ENCODE results near the gene GIMAP8.

The GIMAP8 gene

DNA sequence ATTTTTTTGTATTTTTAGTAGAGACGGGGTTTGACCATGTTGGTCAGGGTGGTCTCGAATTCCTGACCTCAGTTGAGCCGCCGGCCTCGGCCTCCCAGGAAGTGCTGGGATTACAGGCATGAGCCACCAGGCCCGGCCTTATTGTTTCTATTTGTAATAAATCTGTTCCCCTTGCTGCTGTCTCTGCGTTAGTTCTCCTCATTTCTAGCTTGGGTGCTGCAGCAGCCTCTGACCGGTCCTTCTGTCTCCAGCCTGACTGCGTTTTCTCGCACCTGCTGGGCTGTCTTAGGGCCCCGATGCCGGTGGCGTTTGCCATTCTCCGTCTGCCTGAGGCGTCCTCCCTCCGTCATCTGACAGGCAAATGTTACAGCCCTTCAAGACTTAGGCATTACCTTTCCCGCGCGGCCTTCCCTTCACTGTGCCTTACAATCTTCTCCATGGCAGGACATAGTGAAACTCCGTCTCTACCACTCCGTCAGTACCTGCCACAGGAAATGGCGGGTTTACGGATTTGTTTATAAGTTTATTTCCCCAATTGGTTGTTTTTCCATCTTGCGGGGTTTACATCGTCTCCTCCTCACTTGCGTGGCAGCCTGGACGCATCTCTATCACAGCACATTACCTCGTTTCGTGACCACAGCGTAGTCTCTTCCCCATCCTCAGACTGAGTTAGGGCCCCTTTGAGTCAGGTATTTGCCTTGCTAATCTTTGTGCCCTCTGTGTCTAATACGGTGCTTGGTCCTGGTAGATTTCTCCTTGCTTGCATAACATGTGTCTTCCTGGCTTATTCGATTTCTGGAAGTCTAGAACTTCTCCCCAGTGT, 2.3 kb upstream of the GIMAP8 start:
- H3K4me3 ChIP-seq (ENCODE audit: control insufficient read depth in 1 of 7, extremely low read depth in 1 of 7, insufficient read depth in 4 of 7, low read depth in 2 of 7, low read length in 6 of 7) = peak overlapping the region in 1 of 7 experiments; percentile 24
- no peaks in the 10 kb centered on the region for H3K9me3 ChIP-seq (ENCODE audit: control extremely low read depth in 1 of 5, control insufficient read depth in 4 of 5, insufficient read depth in 2 of 5, low read depth in 1 of 5, low read length in 4 of 5)
- no peaks in the 10 kb centered on the region for H3K36me3 ChIP-seq (ENCODE audit: control insufficient read depth in 4 of 4, insufficient read depth in 4 of 4, low read length in 3 of 4)
- WGBS (ENCODE audit: insufficient coverage) = 80% methylated on average over 31 of the region's 32 CpGs
- no peaks in the 10 kb centered on the region for H3K27me3 ChIP-seq (replicated peaks in 2 of 5; ENCODE audit: control insufficient read depth in 4 of 5, insufficient read depth in 5 of 5, low read length in 4 of 5)
- peaks cover 12 to 85% (median 73%) of the 10 kb centered on the region in 4 experiments for H3K4me1 ChIP-seq (ENCODE audit: control extremely low read depth in 1 of 4, control insufficient read depth in 4 of 4, insufficient read depth in 4 of 4, low read length in 3 of 4)
- DNase-seq = no peak
- POLR2A ChIA-PET = interaction anchor here (1.0 kb wide), 1 partner anchor 307 kb away, joined by 3 read pairs; no protein-coding TSS in a partner anchor
- CTCF ChIA-PET = interaction anchor here (0.8 to 7.5 kb wide), 22 partner anchors 9 to 429 kb away, joined by 3 to 59 read pairs (median 3); partner anchors contain the start of genes GIMAP1 and GIMAP7
- no peak overlapping the region for H3K27ac ChIP-seq (ENCODE audit: insufficient read depth in 1 of 2, low read depth in 1 of 2, low read length in 2 of 2, poor library complexity in 1 of 2, severe bottlenecking in 2 of 2)

DNA sequence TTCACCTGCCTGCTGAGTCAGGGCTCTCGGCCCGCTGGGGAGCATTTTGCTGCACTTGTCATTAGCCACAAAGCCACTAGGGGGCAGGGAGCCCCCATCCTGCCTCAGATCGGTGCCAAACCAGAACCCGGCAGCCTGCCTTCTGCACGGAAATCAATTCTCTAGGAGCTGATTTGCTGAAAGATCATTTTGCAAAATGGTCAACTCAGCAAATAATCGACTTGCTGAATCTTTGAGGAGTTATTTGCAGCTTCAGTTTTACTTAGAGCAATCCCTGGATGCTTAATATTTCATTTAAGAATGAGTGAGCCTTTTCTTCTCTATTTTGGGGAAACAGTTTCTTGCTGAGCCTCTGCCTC, 1.7 kb upstream of the GIMAP8 start:
- WGBS (ENCODE audit: insufficient coverage) = 0% methylated on average over 6 of the region's 6 CpGs
- H3K27ac ChIP-seq (ENCODE audit: insufficient read depth in 1 of 2, low read depth in 1 of 2, low read length in 2 of 2, poor library complexity in 1 of 2, severe bottlenecking in 2 of 2) = no peak overlapping the region

DNA sequence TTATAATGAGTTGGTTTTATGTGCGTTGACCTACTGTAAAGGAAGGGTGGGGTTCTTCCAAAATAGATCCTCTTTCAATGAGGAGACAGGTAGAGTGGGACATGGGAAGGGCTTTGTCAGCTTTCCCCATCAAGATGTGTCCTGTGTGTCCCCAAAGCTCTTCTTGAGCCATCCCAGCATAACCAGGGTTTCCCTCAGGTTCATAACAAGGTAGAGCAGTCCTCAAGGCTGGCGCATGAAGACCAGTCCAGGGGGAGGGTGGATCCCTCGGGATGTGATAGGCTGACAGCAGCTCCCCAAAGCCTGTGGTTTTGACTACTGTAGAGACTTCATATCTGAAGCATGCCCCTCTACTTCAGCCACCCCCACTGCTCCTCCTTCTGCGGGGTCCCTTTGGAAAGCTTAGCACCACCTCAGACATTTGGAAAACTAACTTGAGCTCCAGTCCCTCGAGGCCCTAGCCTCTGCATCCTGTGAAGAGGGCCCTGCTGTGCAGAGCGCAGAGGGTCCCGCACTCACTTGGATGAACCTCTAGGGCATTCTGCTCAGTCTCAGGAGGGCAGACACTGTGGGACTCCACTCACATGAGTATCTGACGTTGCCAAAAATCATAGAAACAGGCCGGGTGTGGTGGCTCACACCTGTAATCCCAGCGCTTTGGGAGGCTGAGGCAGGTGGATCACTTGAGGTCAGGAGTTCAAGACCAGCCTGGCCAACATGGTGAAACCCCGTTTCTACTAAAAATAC, 1.1 kb upstream of the GIMAP8 start:
- Histone ChIP-seq H3K4me1 (ENCODE audit: control extremely low read depth in 1 of 4, control insufficient read depth in 4 of 4, insufficient read depth in 4 of 4, low read length in 3 of 4) (peaks cover 11 to 81% (median 63%) of the 10 kb centered on the region in 4 experiments), H3K27me3 (replicated peaks in 2 of 5; ENCODE audit: control insufficient read depth in 4 of 5, insufficient read depth in 5 of 5, low read length in 4 of 5) (no peaks in the 10 kb centered on the region), H3K27ac (ENCODE audit: insufficient read depth in 1 of 2, low read depth in 1 of 2, low read length in 2 of 2, poor library complexity in 1 of 2, severe bottlenecking in 2 of 2) (no peak overlapping the region), H3K4me3 (ENCODE audit: control insufficient read depth in 1 of 7, extremely low read depth in 1 of 7, insufficient read depth in 4 of 7, low read depth in 2 of 7, low read length in 6 of 7) (peak overlapping the region in 1 of 7 experiments; percentile 11), H3K9me3 (ENCODE audit: control extremely low read depth in 1 of 5, control insufficient read depth in 4 of 5, insufficient read depth in 2 of 5, low read depth in 1 of 5, low read length in 4 of 5) (no peaks in the 10 kb centered on the region), H3K36me3 (ENCODE audit: control insufficient read depth in 4 of 4, insufficient read depth in 4 of 4, low read length in 3 of 4) (peaks cover 0 to 1% (median 0%) of the 10 kb centered on the region in 4 experiments)
- CTCF ChIA-PET = interaction anchor here (0.6 to 7.5 kb wide), 25 partner anchors 11 to 561 kb away, joined by 3 to 59 read pairs (median 3); partner anchors contain the start of genes GIMAP1 and GIMAP7
- no peak for DNase-seq
- POLR2A ChIA-PET = interaction anchor here (0.7 to 1.0 kb wide), 2 partner anchors 227 to 306 kb away, joined by 3 read pairs; no protein-coding TSS in a partner anchor
- 81% methylated on average over 9 of the region's 11 CpGs for WGBS (ENCODE audit: insufficient coverage)

More for the DNA sequence above, 1.7 kb upstream of the GIMAP8 start:
- Histone ChIP-seq H3K27me3 (replicated peaks in 2 of 5; ENCODE audit: control insufficient read depth in 4 of 5, insufficient read depth in 5 of 5, low read length in 4 of 5) (no peaks in the 10 kb centered on the region), H3K36me3 (ENCODE audit: control insufficient read depth in 4 of 4, insufficient read depth in 4 of 4, low read length in 3 of 4) (no peaks in the 10 kb centered on the region), H3K4me3 (ENCODE audit: control insufficient read depth in 1 of 7, extremely low read depth in 1 of 7, insufficient read depth in 4 of 7, low read depth in 2 of 7, low read length in 6 of 7) (peak overlapping the region in 1 of 7 experiments; percentile 11), H3K9me3 (ENCODE audit: control extremely low read depth in 1 of 5, control insufficient read depth in 4 of 5, insufficient read depth in 2 of 5, low read depth in 1 of 5, low read length in 4 of 5) (no peaks in the 10 kb centered on the region), H3K4me1 (ENCODE audit: control extremely low read depth in 1 of 4, control insufficient read depth in 4 of 4, insufficient read depth in 4 of 4, low read length in 3 of 4) (peaks cover 12 to 85% (median 69%) of the 10 kb centered on the region in 4 experiments)
- POLR2A ChIA-PET = interaction anchor here (0.7 to 1.0 kb wide), 2 partner anchors 228 to 307 kb away, joined by 3 read pairs; no protein-coding TSS in a partner anchor
- CTCF ChIA-PET = interaction anchor here (0.6 to 7.5 kb wide), 24 partner anchors 22 to 561 kb away, joined by 3 to 59 read pairs (median 3); partner anchors contain the start of genes GIMAP1 and GIMAP7
- DNase-seq = peak; percentile 79 to 87 (median 81)

DNA sequence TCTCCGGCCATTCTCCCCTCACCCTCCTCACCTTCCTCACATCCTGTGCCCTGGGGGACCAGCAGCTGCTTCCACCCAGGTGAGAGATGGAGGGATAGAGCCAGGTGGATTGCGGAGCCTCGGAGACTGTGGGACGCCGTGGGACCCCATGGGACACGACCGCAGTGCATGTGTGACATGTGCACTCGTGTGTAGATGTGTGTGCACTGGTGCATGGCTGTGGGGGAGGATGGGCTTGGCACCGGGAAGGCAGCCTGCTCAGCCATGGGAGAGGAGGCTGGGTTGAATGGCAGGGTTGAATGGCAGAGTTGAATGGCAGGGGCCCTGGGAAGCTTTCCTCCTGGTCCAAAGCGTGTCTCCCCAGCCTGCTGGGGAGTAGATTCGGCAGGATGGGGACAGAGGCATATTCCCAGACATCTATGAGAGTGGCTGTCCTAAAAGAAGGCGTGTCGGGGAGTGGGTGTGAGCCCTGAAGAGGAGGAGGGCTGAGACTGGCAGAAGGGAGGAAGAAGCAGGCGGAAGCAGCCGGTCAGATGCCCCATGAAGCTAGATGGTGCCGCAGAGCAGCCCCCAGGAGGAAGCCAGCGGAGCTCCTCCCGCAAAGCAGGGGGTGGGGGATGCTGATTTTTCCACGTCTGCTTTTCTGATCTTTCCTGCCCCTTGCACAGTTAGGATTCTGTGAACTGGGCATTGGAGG, 815 bp downstream of the GIMAP8 start:
- peak; percentile 25 to 82 (median 76) for DNase-seq
- 12% methylated on average over 11 of the region's 19 CpGs for WGBS (ENCODE audit: insufficient coverage)
- ChIA-PET CTCF (interaction anchor here (0.8 to 7.5 kb wide), 11 partner anchors 33 to 426 kb away, joined by 3 to 59 read pairs (median 4); partner anchors contain the start of gene GIMAP2), POLR2A (interaction anchor here (1.0 to 1.2 kb wide), 2 partner anchors 64 to 304 kb away, joined by 3 to 4 read pairs; no protein-coding TSS in a partner anchor)
- Histone ChIP-seq H3K4me1 (ENCODE audit: control extremely low read depth in 1 of 4, control insufficient read depth in 4 of 4, insufficient read depth in 4 of 4, low read length in 3 of 4) (peaks cover 10 to 64% (median 49%) of the 10 kb centered on the region in 4 experiments), H3K36me3 (ENCODE audit: control insufficient read depth in 4 of 4, insufficient read depth in 4 of 4, low read length in 3 of 4) (peaks cover 0 to 10% (median 0%) of the 10 kb centered on the region in 4 experiments), H3K27ac (ENCODE audit: insufficient read depth in 1 of 2, low read depth in 1 of 2, low read length in 2 of 2, poor library complexity in 1 of 2, severe bottlenecking in 2 of 2) (peak overlapping the region in 1 of 2 experiments; percentile 51), H3K9me3 (ENCODE audit: control extremely low read depth in 1 of 5, control insufficient read depth in 4 of 5, insufficient read depth in 2 of 5, low read depth in 1 of 5, low read length in 4 of 5) (peaks cover 0 to 6% (median 0%) of the 10 kb centered on the region in 5 experiments), H3K4me3 (ENCODE audit: control insufficient read depth in 1 of 7, extremely low read depth in 1 of 7, insufficient read depth in 4 of 7, low read depth in 2 of 7, low read length in 6 of 7) (peak overlapping the region; percentile 18 to 78 (median 73)), H3K27me3 (replicated peaks in 2 of 5; ENCODE audit: control insufficient read depth in 4 of 5, insufficient read depth in 5 of 5, low read length in 4 of 5) (no peaks in the 10 kb centered on the region)

DNA sequence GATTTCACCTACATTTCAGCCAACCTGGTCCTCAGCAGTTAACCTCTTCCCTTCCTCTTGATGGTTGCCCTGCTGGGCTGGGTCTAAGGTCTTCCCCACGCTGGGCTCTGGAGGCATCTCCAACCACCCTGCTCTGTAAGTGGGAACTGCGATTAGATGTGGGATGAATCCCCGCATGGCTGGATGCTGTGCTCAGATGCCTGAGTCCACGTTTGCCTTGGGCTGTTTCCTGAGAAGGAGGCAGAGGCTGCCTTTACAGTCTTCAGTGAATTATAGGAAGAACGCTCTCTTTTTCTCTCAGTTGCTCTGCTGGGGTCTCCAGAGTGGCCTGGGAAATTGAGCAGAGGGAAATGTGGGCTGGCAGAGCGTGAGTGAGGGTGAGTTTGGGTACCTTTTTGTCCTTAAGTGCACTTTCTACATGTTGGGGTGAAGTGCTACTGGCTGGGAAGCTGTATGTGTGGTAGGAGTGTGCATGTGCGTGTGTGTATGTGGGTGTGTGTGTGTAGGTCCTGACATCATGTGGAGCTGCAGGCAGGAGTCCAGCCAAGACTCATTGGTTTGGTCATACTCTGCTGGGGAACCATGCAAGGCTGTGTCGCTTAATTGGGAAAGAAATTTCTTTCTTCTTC, 1.5 kb downstream of the GIMAP8 start:
- Histone ChIP-seq H3K27me3 (replicated peaks in 2 of 5; ENCODE audit: control insufficient read depth in 4 of 5, insufficient read depth in 5 of 5, low read length in 4 of 5) (no peaks in the 10 kb centered on the region), H3K4me3 (ENCODE audit: control insufficient read depth in 1 of 7, extremely low read depth in 1 of 7, insufficient read depth in 4 of 7, low read depth in 2 of 7, low read length in 6 of 7) (peak overlapping the region; percentile 18 to 78 (median 73)), H3K4me1 (ENCODE audit: control extremely low read depth in 1 of 4, control insufficient read depth in 4 of 4, insufficient read depth in 4 of 4, low read length in 3 of 4) (peaks cover 10 to 57% (median 42%) of the 10 kb centered on the region in 4 experiments), H3K9me3 (ENCODE audit: control extremely low read depth in 1 of 5, control insufficient read depth in 4 of 5, insufficient read depth in 2 of 5, low read depth in 1 of 5, low read length in 4 of 5) (peaks cover 0 to 9% (median 0%) of the 10 kb centered on the region in 5 experiments), H3K36me3 (ENCODE audit: control insufficient read depth in 4 of 4, insufficient read depth in 4 of 4, low read length in 3 of 4) (peaks cover 0 to 13% (median 0%) of the 10 kb centered on the region in 4 experiments), H3K27ac (ENCODE audit: insufficient read depth in 1 of 2, low read depth in 1 of 2, low read length in 2 of 2, poor library complexity in 1 of 2, severe bottlenecking in 2 of 2) (peak overlapping the region in 1 of 2 experiments; percentile 51)
- POLR2A ChIA-PET = interaction anchor here (1.0 to 1.2 kb wide), 2 partner anchors 64 to 304 kb away, joined by 3 to 4 read pairs; no protein-coding TSS in a partner anchor
- peak in 2 of 3 donors; percentile 43 to 54 for DNase-seq
- CTCF ChIA-PET = interaction anchor here (0.8 to 7.5 kb wide), 8 partner anchors 32 to 426 kb away, joined by 3 to 59 read pairs (median 5); no protein-coding TSS in a partner anchor
- 6% methylated on average over 6 of the region's 8 CpGs for WGBS (ENCODE audit: insufficient coverage)

DNA sequence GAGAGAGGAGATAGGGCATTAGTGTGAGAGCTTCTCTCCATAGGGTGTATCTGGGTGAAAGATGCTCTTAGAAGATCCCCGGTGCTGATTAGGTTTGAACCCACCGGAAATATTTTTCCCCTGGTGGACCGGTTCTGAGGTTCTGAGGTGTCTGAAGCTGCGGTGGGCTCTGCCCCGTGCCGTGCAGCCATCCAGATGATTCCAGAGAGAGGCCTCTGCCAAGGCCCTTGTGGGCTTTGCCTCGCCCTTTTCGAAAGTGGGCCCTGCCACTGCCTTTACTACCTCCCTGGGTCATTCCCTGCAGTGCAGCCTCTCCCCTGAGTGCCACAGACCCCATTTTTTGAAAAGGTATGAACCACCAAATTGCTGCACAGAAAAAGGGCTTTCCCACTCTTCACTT, 2.8 kb downstream of the GIMAP8 start:
- no peaks in the 10 kb centered on the region for H3K27me3 ChIP-seq (replicated peaks in 2 of 5; ENCODE audit: control insufficient read depth in 4 of 5, insufficient read depth in 5 of 5, low read length in 4 of 5)
- peaks cover 0 to 11% (median 0%) of the 10 kb centered on the region in 5 experiments for H3K9me3 ChIP-seq (ENCODE audit: control extremely low read depth in 1 of 5, control insufficient read depth in 4 of 5, insufficient read depth in 2 of 5, low read depth in 1 of 5, low read length in 4 of 5)
- ChIA-PET CTCF (interaction anchor here (0.9 kb wide), 1 partner anchor 302 kb away, joined by 3 read pairs; no protein-coding TSS in a partner anchor), POLR2A (no interaction called here)
- no peak overlapping the region for H3K27ac ChIP-seq (ENCODE audit: insufficient read depth in 1 of 2, low read depth in 1 of 2, low read length in 2 of 2, poor library complexity in 1 of 2, severe bottlenecking in 2 of 2)
- peaks cover 10 to 54% (median 40%) of the 10 kb centered on the region in 4 experiments for H3K4me1 ChIP-seq (ENCODE audit: control extremely low read depth in 1 of 4, control insufficient read depth in 4 of 4, insufficient read depth in 4 of 4, low read length in 3 of 4)
- peak overlapping the region in 2 of 7 experiments; percentile 23 to 65 for H3K4me3 ChIP-seq (ENCODE audit: control insufficient read depth in 1 of 7, extremely low read depth in 1 of 7, insufficient read depth in 4 of 7, low read depth in 2 of 7, low read length in 6 of 7)
- no peak for DNase-seq
- H3K36me3 ChIP-seq (ENCODE audit: control insufficient read depth in 4 of 4, insufficient read depth in 4 of 4, low read length in 3 of 4) = peaks cover 0 to 13% (median 1%) of the 10 kb centered on the region in 4 experiments
- over 99% methylated on average over 8 of the region's 8 CpGs for WGBS (ENCODE audit: insufficient coverage)

Measured in common myeloid progenitor, CD34-positive (primary cell).